Measurements from ENCODE around the gene FANCB. TPM values are rescaled to one million over a fixed set of nuclear protein-coding genes. Genes with fewer than 3 reads are reported as not detected.

Gene FANCB
- total and polyA plus RNA-seq, 9 of the 15 experiments (the other 6 are each of a cell fraction or from before 2014, with no cell fraction given), result 6.5 to 21.3 (median 14.6) TPM

- TF ChIP-seq, protein P1, sequence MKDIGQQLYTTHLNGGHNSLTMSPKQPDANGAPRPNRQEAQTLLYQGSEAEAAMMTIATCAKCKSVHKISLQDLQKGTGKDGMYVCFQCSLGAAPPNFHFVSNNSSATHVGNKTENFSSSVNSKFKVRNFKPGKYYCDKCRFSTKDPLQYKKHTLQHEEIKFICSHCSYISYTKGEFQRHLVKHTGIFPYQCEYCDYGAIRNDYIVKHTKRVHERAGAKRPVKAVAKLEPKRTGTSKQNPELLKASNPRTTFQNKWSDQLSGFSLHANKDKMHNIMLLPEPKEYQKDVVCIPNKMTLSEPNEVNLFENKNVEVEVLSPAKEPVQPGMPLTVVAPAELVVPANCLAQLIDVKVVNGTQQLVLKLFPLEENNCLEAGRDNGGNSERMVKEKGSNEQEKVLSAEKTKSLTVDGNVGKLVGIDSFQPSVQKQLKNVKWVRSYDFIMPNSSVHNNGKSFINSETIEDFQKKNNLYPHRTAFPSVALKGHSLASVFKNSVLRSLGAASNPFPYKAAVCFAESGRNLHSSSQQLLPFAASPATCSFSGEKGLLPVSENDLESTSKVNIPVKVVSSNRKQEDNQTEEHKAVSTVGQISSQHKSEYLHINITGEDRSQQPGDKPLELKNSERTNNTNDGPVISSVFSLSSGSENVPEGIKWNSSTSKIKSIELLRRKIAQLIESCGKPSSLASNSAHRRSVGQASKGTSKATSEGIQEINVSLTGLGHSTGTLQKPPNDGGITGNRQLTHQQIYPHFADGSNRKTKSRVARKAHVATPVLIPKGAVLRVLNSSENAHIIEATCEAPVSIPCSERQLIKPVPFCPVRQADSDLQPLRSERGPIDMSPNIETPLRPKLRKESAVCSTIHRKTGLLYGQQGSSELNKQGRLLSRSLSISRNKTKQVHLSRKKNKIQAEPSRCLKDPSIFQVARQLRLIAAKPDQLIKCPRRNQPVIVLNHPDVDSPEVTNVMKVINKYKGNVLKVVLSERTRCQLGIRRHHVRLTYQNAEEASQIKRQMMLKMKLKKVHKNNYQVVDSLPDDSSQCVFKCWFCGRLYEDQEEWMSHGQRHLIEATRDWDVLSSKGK (CRISPR knock-in tag; IDR thresholded peaks at IDR 0.05), result no peak
- TF ChIP-seq, protein P2, sequence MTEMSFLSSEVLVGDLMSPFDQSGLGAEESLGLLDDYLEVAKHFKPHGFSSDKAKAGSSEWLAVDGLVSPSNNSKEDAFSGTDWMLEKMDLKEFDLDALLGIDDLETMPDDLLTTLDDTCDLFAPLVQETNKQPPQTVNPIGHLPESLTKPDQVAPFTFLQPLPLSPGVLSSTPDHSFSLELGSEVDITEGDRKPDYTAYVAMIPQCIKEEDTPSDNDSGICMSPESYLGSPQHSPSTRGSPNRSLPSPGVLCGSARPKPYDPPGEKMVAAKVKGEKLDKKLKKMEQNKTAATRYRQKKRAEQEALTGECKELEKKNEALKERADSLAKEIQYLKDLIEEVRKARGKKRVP (CRISPR knock-in tag; IDR thresholded peaks at IDR 0.05), result no peak
- TF ChIP-seq ZNF224 (CRISPR knock-in tag; IDR thresholded peaks at IDR 0.05) (no peak), HNRNPLL (IDR thresholded peaks at IDR 0.05; ENCODE audit: low read depth, low read length, poor library complexity, severe bottlenecking) (peak; percentile 60), YY1 (IDR thresholded peaks at IDR 0.05; ENCODE audit: borderline replicate concordance in 1 of 3, control insufficient read depth in 1 of 3, extremely low read depth in 1 of 3, insufficient read depth in 3 of 3, insufficient read length in 1 of 3, insufficient replicate concordance in 2 of 3, low read depth in 1 of 3, low read length in 2 of 3) (peak in 2 of 3 experiments; percentile 60 to 61), L3MBTL2 (IDR thresholded peaks at IDR 0.05) (peak; percentile 87), ZNF584 (CRISPR knock-in tag; IDR thresholded peaks at IDR 0.05; ENCODE audit: low read depth) (no peak), ZNF639 (CRISPR knock-in tag; conservative IDR thresholded peaks at IDR 0.05 in 1 of 2, IDR thresholded peaks at IDR 0.05 in 1 of 2) (peak in 1 of 2 experiments; percentile 76; a peak in 2 of 4 replicates), SRSF7 (optimal IDR thresholded peaks at IDR 0.05; ENCODE audit: low read depth, low read length) (no peak), CBX2 (IDR thresholded peaks at IDR 0.05; ENCODE audit: insufficient read depth, low read length, poor library complexity, severe bottlenecking) (no peak), RERE (CRISPR knock-in tag; IDR thresholded peaks at IDR 0.05; ENCODE audit: borderline replicate concordance) (no peak)
Measured at GRCh38 chrX:14872851-14873675, at the start of gene FANCB, which contains the start of gene MOSPD2 (continued).

All from K562 (cell line).